Calu3 (cell line): ENCODE data around the gene RALGAPB. TPM values are rescaled to one million over a fixed set of nuclear protein-coding genes. Genes with fewer than 3 reads are reported as not detected.

Source experiments
- BruUV-seq: library from RNA; stranded (reverse); fragments of 400-500 nt; replicated peaks from 2 replicates; lab custom pipeline; 2021; lab: Mats Ljungman, UMichigan
- CTCF ChIA-PET: fragments of 300-600 bp; sonication (Branson Sonifier 250); formaldehyde crosslinking; loops from one replicate; lab custom pipeline; 2022; ENCODE audit warnings: antibody characterized with exemption; lab: Charles Lee
- DNase-seq: peaks from one replicate; pipeline ENCODE4 v3.0.0; 2022
- H3K27ac Mint-ChIP-seq: one replicate; pipeline ENCODE4 v1.8.0; 2022; ENCODE audit warnings: mixed read lengths; ENCODE audit not compliant: unreplicated experiment
- H3K27me3 Mint-ChIP-seq: one replicate; pipeline ENCODE4 v1.8.0; 2022; ENCODE audit warnings: mixed read lengths; ENCODE audit not compliant: unreplicated experiment
- H3K36me3 Mint-ChIP-seq: one replicate; pipeline ENCODE4 v1.8.0; 2022; ENCODE audit warnings: mild to moderate bottlenecking, moderate library complexity, mixed read lengths; ENCODE audit not compliant: insufficient read depth, unreplicated experiment
- H3K4me1 Mint-ChIP-seq: one replicate; pipeline ENCODE4 v1.8.0; 2022; ENCODE audit warnings: mild to moderate bottlenecking, low read depth, mixed read lengths; ENCODE audit not compliant: unreplicated experiment
- H3K4me3 Mint-ChIP-seq: one replicate; pipeline ENCODE4 v1.8.0; 2022; ENCODE audit warnings: mild to moderate bottlenecking, low read depth, moderate library complexity, mixed read lengths; ENCODE audit not compliant: unreplicated experiment
- H3K9me3 Mint-ChIP-seq: one replicate; pipeline ENCODE4 v1.8.0; 2022; ENCODE audit warnings: low read depth, mixed read lengths; ENCODE audit not compliant: unreplicated experiment
- intact Hi-C: fragments of 100-400 bp; cut with micrococcal nuclease; formaldehyde crosslinking; loops from one replicate; pipeline ENCODE4 v1.10.0; 2022; ENCODE audit not compliant: unreplicated experiment
- total RNA-seq: library from RNA; stranded (reverse); gene quantifications from 2 replicates; pipeline ENCODE4 v1.2.3, GENCODE V29; 2022
- TF ChIP-seq, protein P1 (sequence below): fragments of 200-600 bp; IDR thresholded peaks from one replicate; pipeline ENCODE4 v1.8.0; 2022; ENCODE audit warnings: antibody characterized with exemption; ENCODE audit not compliant: unreplicated experiment

Gene RALGAPB
- total RNA-seq, 1 experiment from 2014 or later: 59.8 TPM

- Mint-ChIP-seq H3K4me1 (peaks cover 23% of the 10 kb centered on the region), H3K9me3 (no peaks in the 10 kb centered on the region), H3K36me3 (peaks cover 7% of the 10 kb centered on the region), H3K27ac (no peak overlapping the region), H3K4me3 (no peak overlapping the region), H3K27me3 (peaks cover 10% of the 10 kb centered on the region)
- DNase-seq: no peak
- intact Hi-C loops: no loop called here
- no TSS peak for BruUV-seq
- CTCF ChIA-PET: interaction anchor here (0.6 to 2.3 kb wide), 3 partner anchors 18 to 35 kb away, joined by 3 to 9 read pairs (median 4); partner anchors contain the start of genes RALGAPB and SNHG17
- TF ChIP-seq, protein P1, sequence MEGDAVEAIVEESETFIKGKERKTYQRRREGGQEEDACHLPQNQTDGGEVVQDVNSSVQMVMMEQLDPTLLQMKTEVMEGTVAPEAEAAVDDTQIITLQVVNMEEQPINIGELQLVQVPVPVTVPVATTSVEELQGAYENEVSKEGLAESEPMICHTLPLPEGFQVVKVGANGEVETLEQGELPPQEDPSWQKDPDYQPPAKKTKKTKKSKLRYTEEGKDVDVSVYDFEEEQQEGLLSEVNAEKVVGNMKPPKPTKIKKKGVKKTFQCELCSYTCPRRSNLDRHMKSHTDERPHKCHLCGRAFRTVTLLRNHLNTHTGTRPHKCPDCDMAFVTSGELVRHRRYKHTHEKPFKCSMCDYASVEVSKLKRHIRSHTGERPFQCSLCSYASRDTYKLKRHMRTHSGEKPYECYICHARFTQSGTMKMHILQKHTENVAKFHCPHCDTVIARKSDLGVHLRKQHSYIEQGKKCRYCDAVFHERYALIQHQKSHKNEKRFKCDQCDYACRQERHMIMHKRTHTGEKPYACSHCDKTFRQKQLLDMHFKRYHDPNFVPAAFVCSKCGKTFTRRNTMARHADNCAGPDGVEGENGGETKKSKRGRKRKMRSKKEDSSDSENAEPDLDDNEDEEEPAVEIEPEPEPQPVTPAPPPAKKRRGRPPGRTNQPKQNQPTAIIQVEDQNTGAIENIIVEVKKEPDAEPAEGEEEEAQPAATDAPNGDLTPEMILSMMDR: no peak
These were observed 19.6 kb upstream of the RALGAPB start for GRCh38 chr20:38452880-38453624.

- Mint-ChIP-seq H3K27me3 (peaks cover 13% of the 10 kb centered on the region), H3K4me1 (peaks cover 16% of the 10 kb centered on the region), H3K9me3 (no peaks in the 10 kb centered on the region), H3K4me3 (no peak overlapping the region), H3K36me3 (peaks cover 5% of the 10 kb centered on the region), H3K27ac (no peak overlapping the region)
- BruUV-seq: no TSS peak
- no peak for DNase-seq
- intact Hi-C loops: no loop called here
- CTCF ChIA-PET: interaction anchor here (0.6 to 2.3 kb wide), 3 partner anchors 19 to 36 kb away, joined by 3 to 9 read pairs (median 3); partner anchors contain the start of gene RALGAPB
- TF ChIP-seq, protein P1: no peak
These were observed 18.7 kb upstream of the RALGAPB start for GRCh38 chr20:38453941-38454340.

DNA sequence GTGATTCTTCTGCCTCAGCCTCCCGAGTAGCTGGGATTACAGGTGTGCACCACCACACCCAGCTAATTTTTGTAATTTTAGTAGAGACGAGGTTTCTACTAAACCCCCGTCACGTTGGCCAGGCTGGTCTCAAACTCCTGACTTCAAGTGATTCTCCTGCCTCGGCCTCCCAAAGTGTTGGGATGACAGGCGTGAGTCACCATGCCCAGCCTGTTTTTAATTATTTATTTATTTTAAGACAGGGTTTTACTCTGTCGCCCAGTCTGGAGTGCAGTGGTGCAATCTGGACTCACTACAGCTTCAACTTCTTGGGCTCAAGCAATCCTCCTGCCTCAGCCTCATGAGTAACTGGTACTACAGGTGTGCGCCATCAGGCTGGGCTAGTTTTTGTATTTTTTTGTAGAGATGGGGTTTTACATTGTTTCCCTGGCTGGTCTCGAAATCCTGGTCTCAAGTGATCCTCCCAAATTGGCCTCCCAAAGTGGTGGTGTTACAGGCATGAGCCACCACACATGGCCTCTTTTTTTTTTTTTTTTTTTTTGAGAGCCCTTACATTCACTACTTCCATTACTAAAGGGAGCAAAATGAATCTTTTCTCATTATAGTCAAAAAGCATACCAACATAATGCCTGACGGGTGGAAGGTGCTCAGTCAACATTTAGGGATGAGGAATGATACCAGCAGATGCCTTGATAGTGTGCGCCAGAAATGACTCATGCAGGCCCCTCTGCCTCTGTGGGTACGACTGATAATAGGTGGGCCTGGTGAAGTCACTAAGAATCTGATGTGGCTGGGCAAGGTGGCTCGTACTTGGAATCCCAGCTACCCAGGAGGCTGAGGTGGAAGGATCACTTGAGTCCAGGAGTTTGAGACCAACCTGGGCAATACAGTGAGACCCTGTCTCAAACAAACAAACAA is 17.8 kb upstream of the RALGAPB start:
- no TSS peak for BruUV-seq
- intact Hi-C loops: no loop called here
- peaks cover 5% of the 10 kb centered on the region for H3K36me3 Mint-ChIP-seq
- peaks cover 10% of the 10 kb centered on the region for H3K4me1 Mint-ChIP-seq
- CTCF ChIA-PET: no interaction called here
- H3K27me3 Mint-ChIP-seq: peaks cover 13% of the 10 kb centered on the region
- TF ChIP-seq, protein P1: no peak
- H3K9me3 Mint-ChIP-seq: no peaks in the 10 kb centered on the region
- H3K27ac Mint-ChIP-seq: no peak overlapping the region
- no peak for DNase-seq
- no peak overlapping the region for H3K4me3 Mint-ChIP-seq

DNA sequence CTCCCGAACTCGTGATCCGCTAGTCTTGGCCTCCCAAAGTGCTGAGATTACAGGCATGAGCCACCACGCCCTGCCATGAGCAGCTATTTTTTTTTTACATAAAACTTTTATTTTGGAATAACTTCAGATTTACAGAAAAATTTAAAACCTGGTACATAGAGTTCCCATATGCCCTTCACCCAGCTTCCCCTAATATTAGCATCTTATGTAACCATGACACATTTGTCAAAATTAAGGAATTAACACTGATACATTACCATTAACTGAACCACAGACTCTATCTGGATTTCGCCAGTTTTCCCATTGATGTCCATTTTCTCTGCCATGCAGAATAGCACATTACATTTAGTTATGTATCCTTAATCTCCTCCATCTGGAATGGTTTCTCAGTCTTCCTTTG is 14.3 kb upstream of the RALGAPB start:
- BruUV-seq: no TSS peak
- intact Hi-C loops: no loop called here
- TF ChIP-seq, protein P1: no peak
- Mint-ChIP-seq H3K4me3 (no peak overlapping the region), H3K9me3 (no peaks in the 10 kb centered on the region), H3K4me1 (peaks cover 19% of the 10 kb centered on the region), H3K27me3 (peaks cover 13% of the 10 kb centered on the region), H3K36me3 (peaks cover 6% of the 10 kb centered on the region), H3K27ac (no peak overlapping the region)
- CTCF ChIA-PET: interaction anchor here (0.7 kb wide), 1 partner anchor 14 kb away, joined by 3 read pairs; the partner anchor contains the start of gene RALGAPB
- no peak for DNase-seq
